Stomach (tissue), 4 donors: Measurements from ENCODE around the gene CLSTN2.

Source experiments
- POLR2A ChIP-seq, 4 donors: fragments of 450-650 bp; IDR thresholded peaks; one replicate each; pipeline ENCODE4 v1.6.1; 2016; ENCODE audit warnings: antibody characterized with exemption in 4 of 4, control low read depth in 2 of 4, mild to moderate bottlenecking in 1 of 4, moderate library complexity in 1 of 4
- POLR2AphosphoS5 ChIP-seq, 3 donors: sonication (generic); formaldehyde crosslinking; IDR thresholded peaks; one replicate each; pipeline ENCODE4 v1.6.1; 2016; ENCODE audit warnings: antibody characterized with exemption in 3 of 3
- TF ChIP-seq, protein P1 (sequence below), 7 experiments: fragments of 450-650 bp in 4 of 7; fragments of 200-600 bp in 3 of 7; sonication (generic) in 3 of 7; IDR thresholded peaks; one replicate each; pipeline ENCODE4 v1.5.1; 2016 to 2019; ENCODE audit warnings: antibody characterized with exemption in 7 of 7, control low read depth in 2 of 7, mild to moderate bottlenecking in 1 of 7

DNA sequence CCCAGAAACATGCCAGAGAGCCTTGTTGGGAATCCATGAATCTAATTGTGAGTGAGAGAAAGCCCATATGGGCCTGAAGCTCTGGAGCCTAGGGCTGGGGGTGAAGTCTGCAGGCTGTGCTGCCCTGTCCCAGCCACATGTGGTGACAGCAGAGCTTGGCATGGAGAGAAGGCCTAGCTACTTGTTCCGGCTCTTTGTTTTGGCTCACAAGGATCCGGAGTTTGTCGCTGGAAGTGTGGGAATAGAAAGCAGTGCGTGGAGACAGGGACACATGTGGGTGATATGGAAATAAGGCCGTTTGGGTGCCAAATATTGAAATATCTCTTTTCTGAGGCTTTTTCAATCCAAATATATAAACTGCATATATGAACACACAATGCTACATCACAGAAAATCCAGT, 78.2 kb downstream of the CLSTN2 start:
- TF ChIP-seq POLR2A (IDR thresholded peaks at IDR 0.05): no peak
- TF ChIP-seq, protein P1, sequence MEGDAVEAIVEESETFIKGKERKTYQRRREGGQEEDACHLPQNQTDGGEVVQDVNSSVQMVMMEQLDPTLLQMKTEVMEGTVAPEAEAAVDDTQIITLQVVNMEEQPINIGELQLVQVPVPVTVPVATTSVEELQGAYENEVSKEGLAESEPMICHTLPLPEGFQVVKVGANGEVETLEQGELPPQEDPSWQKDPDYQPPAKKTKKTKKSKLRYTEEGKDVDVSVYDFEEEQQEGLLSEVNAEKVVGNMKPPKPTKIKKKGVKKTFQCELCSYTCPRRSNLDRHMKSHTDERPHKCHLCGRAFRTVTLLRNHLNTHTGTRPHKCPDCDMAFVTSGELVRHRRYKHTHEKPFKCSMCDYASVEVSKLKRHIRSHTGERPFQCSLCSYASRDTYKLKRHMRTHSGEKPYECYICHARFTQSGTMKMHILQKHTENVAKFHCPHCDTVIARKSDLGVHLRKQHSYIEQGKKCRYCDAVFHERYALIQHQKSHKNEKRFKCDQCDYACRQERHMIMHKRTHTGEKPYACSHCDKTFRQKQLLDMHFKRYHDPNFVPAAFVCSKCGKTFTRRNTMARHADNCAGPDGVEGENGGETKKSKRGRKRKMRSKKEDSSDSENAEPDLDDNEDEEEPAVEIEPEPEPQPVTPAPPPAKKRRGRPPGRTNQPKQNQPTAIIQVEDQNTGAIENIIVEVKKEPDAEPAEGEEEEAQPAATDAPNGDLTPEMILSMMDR (IDR thresholded peaks at IDR 0.05): no peak
- TF ChIP-seq POLR2AphosphoS5 (IDR thresholded peaks at IDR 0.05): no peak
